ENCODE data around the gene SLC11A2. TPM values are rescaled to one million over a fixed set of nuclear protein-coding genes. Genes with fewer than 3 reads are reported as not detected.

Gene SLC11A2
- total and polyA plus RNA-seq, 2 of the 4 experiments (the other 2 are of a cell fraction) = 28.0 to 45.3 TPM

GRCh38 chr12:50985322-50985721 is 40.9 kb downstream of the SLC11A2 start:
- Histone ChIP-seq H3K36me3 (ENCODE audit: control insufficient read depth, insufficient read depth, low read length) (peaks cover 11% of the 10 kb centered on the region), H4K5ac (ENCODE audit: low read depth, low read length) (no peak overlapping the region), H3K9ac (ENCODE audit: low read depth, low read length) (no peak overlapping the region), H3K56ac (ENCODE audit: extremely low read depth, insufficient read depth, low read length) (no peak overlapping the region), H3K4ac (ENCODE audit: low read depth, low read length) (no peak overlapping the region), H3K9me3 (ENCODE audit: control insufficient read depth, insufficient read depth, low read length) (no peaks in the 10 kb centered on the region), H3K9me1 (ENCODE audit: insufficient read depth, low read length) (peaks cover 4% of the 10 kb centered on the region; the same call in 1 of the 2 replicates), H3K4me1 (ENCODE audit: control insufficient read depth, insufficient read depth, low read length) (peaks cover 4% of the 10 kb centered on the region; the same call in 1 of the 2 replicates), H4K8ac (ENCODE audit: low read depth in 2 of 2, low read length in 2 of 2) (no peak overlapping the region), H2BK120ac (ENCODE audit: low read depth, low read length) (no peak overlapping the region), H3K14ac (replicated peaks; ENCODE audit: low read depth, low read length) (no peak overlapping the region; the same call in 1 of the 2 replicates), H3K79me1 (ENCODE audit: low read depth in 1 of 2, low read length in 2 of 2) (no peaks in the 10 kb centered on the region; a peak in 1 of 4 replicates), H2BK20ac (ENCODE audit: low read depth, low read length) (no peak overlapping the region), H2AK9ac (replicated peaks; ENCODE audit: low read depth, low read length, poor library complexity) (no peak overlapping the region), H4K91ac (ENCODE audit: insufficient read depth, low read depth, low read length) (no peak overlapping the region), H2BK15ac (ENCODE audit: low read depth, low read length) (no peak overlapping the region), H3K23ac (ENCODE audit: low read depth, low read length) (no peak overlapping the region; the same call in 1 of the 2 replicates), H3K27me3 (ENCODE audit: control insufficient read depth, insufficient read depth, low read length) (no peaks in the 10 kb centered on the region), H2BK5ac (ENCODE audit: low read depth, low read length, poor library complexity, severe bottlenecking) (peak overlapping the region; percentile 82), H4K20me1 (ENCODE audit: insufficient read depth, low read length) (no peaks in the 10 kb centered on the region), H3K4me3 (ENCODE audit: insufficient read depth, low read depth, low read length) (no peak overlapping the region), H3K4me2 (ENCODE audit: low read depth, low read length) (peak overlapping the region; percentile 25), H2AFZ (replicated peaks; ENCODE audit: low read length, poor library complexity) (no peak overlapping the region), H3K27ac (ENCODE audit: insufficient read depth, low read length) (no peak overlapping the region), H3K18ac (ENCODE audit: low read depth, low read length) (no peak overlapping the region), H2AK5ac (ENCODE audit: low read depth, low read length) (no peak overlapping the region)
- dilution Hi-C loops (cut with HindIII; ENCODE audit: low sequenced_read_pairs, unreplicated experiment) = no loop called here
- ChIA-PET CTCF (interaction anchor here (0.7 to 6.2 kb wide), 3 partner anchors 84 to 221 kb away, joined by 3 to 41 read pairs (median 28); partner anchors contain the start of gene ATF1), POLR2A (ENCODE audit: unreplicated experiment) (interaction anchor here (0.6 to 1.9 kb wide), 2 partner anchors 220 to 857 kb away, joined by 5 to 9 read pairs; no protein-coding TSS in a partner anchor)
- DNase-seq = peak; percentile 74
- ATAC-seq (ENCODE audit: low read depth) = peak; percentile 63
- no TSS peak for BruUV-seq (replicated peaks)
- TF ChIP-seq CTCF (conservative IDR thresholded peaks at IDR 0.05; ENCODE audit: low read depth, low read length) (no peak), RCOR1 (IDR thresholded peaks at IDR 0.05; ENCODE audit: insufficient replicate concordance, low read length) (no peak), NFE2L2 (IDR thresholded peaks at IDR 0.05; ENCODE audit: low read depth, low read length) (no peak), CEBPB (IDR thresholded peaks at IDR 0.05; ENCODE audit: low read depth, low read length) (peak; percentile 77), FOS (IDR thresholded peaks at IDR 0.05; ENCODE audit: low read depth, low read length) (peak; percentile 43; the same call in 1 of the 2 replicates), POLR2A (IDR thresholded peaks at IDR 0.05; ENCODE audit: low read depth, low read length) (no peak), BHLHE40 (IDR thresholded peaks at IDR 0.05; ENCODE audit: low read depth, low read length) (peak; percentile 35; the same call in 1 of the 2 replicates), MAFK (IDR thresholded peaks at IDR 0.05; ENCODE audit: low read depth, low read length) (peak; percentile 45), CHD1 (IDR thresholded peaks at IDR 0.05; ENCODE audit: low read depth, low read length) (no peak), USF2 (IDR thresholded peaks at IDR 0.05; ENCODE audit: low read depth, low read length) (peak; percentile 66; the same call in 1 of the 2 replicates)
- in situ Hi-C loops (cut with MboI; ENCODE audit: low sequenced_read_pairs) = loop anchor here (10.0 to 25.0 kb wide), 2 partner anchors 161 to 498 kb away; no protein-coding TSS in a partner anchor
- intact Hi-C loops (cut with micrococcal nuclease) = loop anchor here (5.0 kb wide), 1 partner anchor 63 kb away; no protein-coding TSS in a partner anchor
